ENCODE measurements around the gene MRPL55.

The MRPL55 gene

GRCh38 chr1:228073061-228073856 lies 35.8 kb downstream of the MRPL55 start:
- no peak for DNase-seq (ENCODE audit: low read depth in 1 of 2, low spot score in 1 of 2)

DNA sequence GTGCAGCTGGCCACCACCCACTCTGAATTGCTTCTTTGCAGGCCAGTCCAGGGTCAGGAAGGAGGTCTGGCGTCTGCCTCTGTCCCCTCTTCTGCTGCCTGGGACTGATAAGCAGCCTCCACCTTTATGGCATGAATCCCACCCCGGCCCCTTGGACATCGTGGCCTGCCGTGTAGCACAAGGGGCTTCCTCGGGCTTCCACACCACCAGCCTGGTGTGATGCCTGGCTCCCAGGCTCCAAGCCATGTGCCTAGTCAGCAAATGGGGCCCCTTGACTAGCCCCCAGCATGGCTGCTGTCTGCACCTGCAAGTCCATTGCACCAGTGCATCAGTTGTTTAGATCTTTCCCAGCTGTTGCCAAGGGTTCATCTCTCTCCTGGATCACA lies 36.4 kb downstream of the MRPL55 start:
- no peak for DNase-seq (ENCODE audit: low read depth in 1 of 2, low spot score in 1 of 2)

DNA sequence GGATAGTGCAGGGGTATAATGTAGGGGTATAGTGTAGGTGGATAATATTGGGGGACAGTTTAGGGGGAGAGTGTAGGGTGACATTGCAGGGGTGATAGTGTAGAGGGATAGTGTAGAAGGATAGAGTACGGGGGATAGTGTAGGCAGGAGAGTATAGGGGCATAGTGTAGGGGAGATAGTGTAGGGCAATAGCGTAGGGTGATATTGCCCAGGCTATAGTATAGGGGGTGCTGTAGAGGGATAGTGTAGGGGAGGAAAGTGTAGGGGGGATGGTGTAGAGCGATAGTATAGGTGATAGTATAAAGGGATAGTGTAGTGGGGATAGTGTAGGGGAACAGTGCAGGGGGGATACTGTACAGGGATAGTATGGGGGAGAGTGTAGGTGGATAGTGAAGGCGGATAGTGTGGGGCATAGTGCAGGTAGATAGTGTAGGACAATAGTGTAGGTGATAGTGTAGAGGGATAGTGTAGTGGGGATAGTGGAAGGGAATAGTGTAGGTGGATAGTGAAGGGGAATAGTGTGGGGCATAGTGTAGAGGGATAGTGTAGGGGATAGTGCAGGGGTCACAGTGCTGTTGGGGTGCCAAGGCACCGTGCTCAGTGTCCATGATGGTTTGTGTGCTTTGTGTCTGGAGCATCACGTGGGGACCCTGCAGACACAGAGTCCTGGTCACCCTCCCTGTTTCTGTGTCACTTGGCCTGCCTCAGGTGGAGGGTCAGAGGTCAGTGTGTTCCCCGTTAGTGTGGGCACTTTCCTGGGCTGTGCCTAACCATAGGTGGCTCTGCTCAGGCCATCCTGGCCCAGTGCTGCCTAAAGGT lies 37.1 kb downstream of the MRPL55 start:
- no peak for DNase-seq (ENCODE audit: low read depth in 1 of 2, low spot score in 1 of 2)

DNA sequence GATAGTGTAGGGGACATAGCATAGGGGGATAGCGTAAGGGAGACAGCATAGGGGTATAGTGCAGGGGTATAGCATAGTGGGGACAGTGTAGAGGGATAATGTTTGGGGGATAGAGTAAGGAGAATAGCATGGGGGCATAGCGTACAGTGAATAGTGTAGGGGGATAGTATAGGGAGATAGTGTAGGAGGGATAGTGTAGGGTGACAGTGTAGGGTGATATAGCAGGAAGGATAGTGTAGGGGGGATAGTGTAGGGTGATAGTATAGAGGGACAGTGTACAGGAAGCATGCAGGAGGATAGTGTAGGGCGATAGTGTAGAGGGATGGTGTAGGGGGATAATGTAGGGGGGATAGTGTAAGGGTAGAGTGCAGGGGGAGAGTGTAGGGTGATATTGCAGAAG lies 38.2 kb downstream of the MRPL55 start:
- DNase-seq (ENCODE audit: low read depth in 1 of 2, low spot score in 1 of 2) = no peak

GRCh38 chr1:228070173-228070572 lies 38.9 kb downstream of the MRPL55 start:
- no peak for DNase-seq (ENCODE audit: low read depth in 1 of 2, low spot score in 1 of 2)

- no peak for DNase-seq (ENCODE audit: low read depth in 1 of 2, low spot score in 1 of 2)
Observed at GRCh38 chr1:228068359-228068758, 40.7 kb downstream of the MRPL55 start.

DNA sequence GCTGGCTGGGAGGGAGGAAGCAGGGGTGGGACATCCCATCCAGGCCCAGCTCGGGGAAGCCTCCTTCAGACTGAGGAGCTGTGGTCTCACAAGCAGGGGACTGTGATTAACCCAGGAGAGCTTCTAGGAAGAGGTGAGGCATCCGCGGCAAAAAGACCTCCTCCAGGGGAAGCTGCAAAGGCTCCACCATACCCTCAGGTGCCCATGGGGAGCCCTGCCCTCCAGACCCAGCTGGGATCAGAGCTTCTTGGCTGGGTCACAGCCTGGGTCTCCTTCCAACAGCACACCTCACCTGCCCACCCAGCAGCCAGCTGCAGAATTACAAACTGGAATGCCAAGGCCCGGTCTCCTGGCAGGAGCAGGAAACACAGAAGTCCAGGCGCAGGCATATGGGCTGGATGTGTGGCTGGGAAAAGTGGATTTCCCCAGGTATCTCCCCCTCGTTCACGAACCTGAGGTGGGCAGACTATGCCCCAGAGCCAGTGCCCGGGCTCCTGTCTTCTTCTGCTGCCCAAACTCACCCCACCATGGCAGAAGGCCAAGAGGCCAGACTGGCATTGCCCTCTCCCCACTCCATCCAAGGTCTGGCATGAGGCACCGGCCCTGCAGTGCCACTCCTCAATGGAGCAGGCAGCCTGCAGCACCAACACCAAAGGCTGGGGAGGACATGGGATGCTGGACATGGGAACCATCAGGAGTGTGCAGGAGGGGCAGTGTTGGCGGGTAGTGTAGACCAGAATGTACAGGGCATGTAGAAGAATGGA lies 42.0 kb downstream of the MRPL55 start:
- no peak for DNase-seq (ENCODE audit: low read depth in 1 of 2, low spot score in 1 of 2)

- no peak for DNase-seq (ENCODE audit: low read depth in 1 of 2, low spot score in 1 of 2)
Observed at GRCh38 chr1:228066416-228066815, 42.7 kb downstream of the MRPL55 start.

- no peak for DNase-seq (ENCODE audit: low read depth in 1 of 2, low spot score in 1 of 2)
Observed at GRCh38 chr1:228065543-228066347, 43.4 kb downstream of the MRPL55 start.

- no peak for DNase-seq (ENCODE audit: low read depth in 1 of 2, low spot score in 1 of 2)
Observed at GRCh38 chr1:228064741-228065542, 44.2 kb downstream of the MRPL55 start.

GRCh38 chr1:228064296-228064695 lies 44.8 kb downstream of the MRPL55 start:
- DNase-seq (ENCODE audit: low read depth in 1 of 2, low spot score in 1 of 2) = no peak

- no peak for DNase-seq (ENCODE audit: low read depth in 1 of 2, low spot score in 1 of 2)
Observed at GRCh38 chr1:228063251-228064191, 45.6 kb downstream of the MRPL55 start.

- no peak for DNase-seq (ENCODE audit: low read depth in 1 of 2, low spot score in 1 of 2)
Observed at GRCh38 chr1:228062812-228063211, 46.3 kb downstream of the MRPL55 start.

GRCh38 chr1:228062085-228062791 lies 46.9 kb downstream of the MRPL55 start:
- DNase-seq (ENCODE audit: low read depth in 1 of 2, low spot score in 1 of 2) = no peak

- DNase-seq (ENCODE audit: low read depth in 1 of 2, low spot score in 1 of 2) = no peak
Observed at GRCh38 chr1:228061411-228062084, 47.6 kb downstream of the MRPL55 start.

GRCh38 chr1:228060458-228061190 lies 48.5 kb downstream of the MRPL55 start:
- DNase-seq (ENCODE audit: low read depth in 1 of 2, low spot score in 1 of 2) = no peak
